ENCODE results near the gene YAP1.
A peak's percentile ranks its signal among the peaks of the same experiment; 100 is the strongest.

GRCh38 chr11:102268083-102268984 lies 158.1 kb downstream of the YAP1 start:
- TF ChIP-seq CTCF (conservative IDR thresholded peaks at IDR 0.05; ENCODE audit: low read length) (peak; percentile 65), EZH2phosphoT487 (IDR thresholded peaks at IDR 0.05; ENCODE audit: borderline replicate concordance, low read depth, low read length) (no peak)

Data from OCI-LY7 (cell line).